SK-N-SH treated with all-trans-retinoic acid at 6 μM for 48 hours (cell line): ENCODE data around the gene DMAC2L.

Experiments
- ARNTL ChIP-seq: fragments of 450-650 bp; formaldehyde crosslinking; IDR thresholded peaks from 2 replicates; pipeline ENCODE4 v1.5.0; 2020; ENCODE audit warnings: low read depth, mild to moderate bottlenecking, moderate library complexity, borderline replicate concordance
- GLIS3 ChIP-seq: fragments of 250-450 bp; sonication (Bioruptor Pico); IDR thresholded peaks from 2 replicates; pipeline ENCODE4 v1.5.0; 2020; ENCODE audit warnings: mild to moderate bottlenecking, moderate library complexity
- OSR1 ChIP-seq: fragments of 250-450 bp; sonication (Bioruptor Pico); IDR thresholded peaks from 2 replicates; pipeline ENCODE4 v1.8.0; 2022; ENCODE audit warnings: moderate library complexity, mild to moderate bottlenecking, inconsistent platforms
- RARB ChIP-seq: fragments of 250-450 bp; sonication (Bioruptor Pico); IDR thresholded peaks from 2 replicates; pipeline ENCODE4 v1.8.0; 2021; ENCODE audit warnings: mild to moderate bottlenecking, moderate library complexity
- SNAI2 ChIP-seq: fragments of 250-450 bp; sonication (Bioruptor Pico); IDR thresholded peaks from 2 replicates; pipeline ENCODE4 v1.5.0; 2020; ENCODE audit warnings: mild to moderate bottlenecking, moderate library complexity
- ZC3H10 ChIP-seq: fragments of 250-450 bp; sonication (Bioruptor Pico); IDR thresholded peaks from 2 replicates; pipeline ENCODE4 v1.5.1; 2021; ENCODE audit warnings: mild to moderate bottlenecking, moderate library complexity
- ZFP3 ChIP-seq: fragments of 250-450 bp; sonication (Bioruptor Pico); IDR thresholded peaks from 2 replicates; pipeline ENCODE4 v1.5.0; 2020; ENCODE audit warnings: mild to moderate bottlenecking, moderate library complexity
- ZFP30 ChIP-seq: fragments of 450-650 bp; formaldehyde crosslinking; IDR thresholded peaks from 2 replicates; pipeline ENCODE4 v1.5.0; 2022; ENCODE audit warnings: mild to moderate bottlenecking, moderate library complexity
- ZNF70 ChIP-seq: fragments of 450-650 bp; formaldehyde crosslinking; IDR thresholded peaks from 2 replicates; pipeline ENCODE4 v1.5.0; 2020; ENCODE audit warnings: mild to moderate bottlenecking, moderate library complexity
- TF ChIP-seq, protein P1 (sequence below): fragments of 250-450 bp; sonication (Bioruptor Pico); IDR thresholded peaks from 2 replicates; pipeline ENCODE4 v1.8.0; 2020; ENCODE audit warnings: mild to moderate bottlenecking, moderate library complexity, borderline replicate concordance
- TF ChIP-seq, protein P2 (sequence below): fragments of 250-450 bp; sonication (Bioruptor Pico); IDR thresholded peaks from 2 replicates; pipeline ENCODE4 v1.5.1; 2020; ENCODE audit warnings: low read depth, mild to moderate bottlenecking, moderate library complexity

DNA sequence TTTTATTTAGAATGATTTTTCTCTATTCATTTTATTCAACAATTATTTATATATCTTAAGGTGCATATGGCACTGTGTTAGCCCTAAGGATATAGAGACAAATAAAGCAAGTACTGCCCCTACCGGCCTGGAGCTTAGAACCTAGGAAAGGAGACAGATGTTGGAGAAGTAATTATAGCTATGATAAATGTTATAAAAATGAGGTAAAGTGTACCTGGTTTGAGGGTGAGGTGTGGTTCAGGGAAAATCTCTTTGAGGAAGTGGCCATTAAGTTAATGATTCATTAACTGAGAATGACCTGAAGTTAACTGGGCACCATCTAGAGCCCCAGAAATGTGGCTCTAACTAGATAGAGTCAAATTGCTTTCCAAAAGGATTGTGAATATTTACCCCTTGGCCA lies 52.7 kb downstream of the DMAC2L start:
- TF ChIP-seq, protein P1, sequence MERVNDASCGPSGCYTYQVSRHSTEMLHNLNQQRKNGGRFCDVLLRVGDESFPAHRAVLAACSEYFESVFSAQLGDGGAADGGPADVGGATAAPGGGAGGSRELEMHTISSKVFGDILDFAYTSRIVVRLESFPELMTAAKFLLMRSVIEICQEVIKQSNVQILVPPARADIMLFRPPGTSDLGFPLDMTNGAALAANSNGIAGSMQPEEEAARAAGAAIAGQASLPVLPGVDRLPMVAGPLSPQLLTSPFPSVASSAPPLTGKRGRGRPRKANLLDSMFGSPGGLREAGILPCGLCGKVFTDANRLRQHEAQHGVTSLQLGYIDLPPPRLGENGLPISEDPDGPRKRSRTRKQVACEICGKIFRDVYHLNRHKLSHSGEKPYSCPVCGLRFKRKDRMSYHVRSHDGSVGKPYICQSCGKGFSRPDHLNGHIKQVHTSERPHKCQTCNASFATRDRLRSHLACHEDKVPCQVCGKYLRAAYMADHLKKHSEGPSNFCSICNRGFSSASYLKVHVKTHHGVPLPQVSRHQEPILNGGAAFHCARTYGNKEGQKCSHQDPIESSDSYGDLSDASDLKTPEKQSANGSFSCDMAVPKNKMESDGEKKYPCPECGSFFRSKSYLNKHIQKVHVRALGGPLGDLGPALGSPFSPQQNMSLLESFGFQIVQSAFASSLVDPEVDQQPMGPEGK = no peak
- TF ChIP-seq ZFP3 (CRISPR knock-in tag) (no peak), SNAI2 (CRISPR knock-in tag) (no peak), ARNTL (CRISPR knock-in tag) (no peak), ZC3H10 (no peak), ZFP30 (no peak), RARB (CRISPR knock-in tag) (no peak), ZNF70 (no peak), GLIS3 (no peak), OSR1 (CRISPR knock-in tag) (no peak)
- TF ChIP-seq, protein P2, sequence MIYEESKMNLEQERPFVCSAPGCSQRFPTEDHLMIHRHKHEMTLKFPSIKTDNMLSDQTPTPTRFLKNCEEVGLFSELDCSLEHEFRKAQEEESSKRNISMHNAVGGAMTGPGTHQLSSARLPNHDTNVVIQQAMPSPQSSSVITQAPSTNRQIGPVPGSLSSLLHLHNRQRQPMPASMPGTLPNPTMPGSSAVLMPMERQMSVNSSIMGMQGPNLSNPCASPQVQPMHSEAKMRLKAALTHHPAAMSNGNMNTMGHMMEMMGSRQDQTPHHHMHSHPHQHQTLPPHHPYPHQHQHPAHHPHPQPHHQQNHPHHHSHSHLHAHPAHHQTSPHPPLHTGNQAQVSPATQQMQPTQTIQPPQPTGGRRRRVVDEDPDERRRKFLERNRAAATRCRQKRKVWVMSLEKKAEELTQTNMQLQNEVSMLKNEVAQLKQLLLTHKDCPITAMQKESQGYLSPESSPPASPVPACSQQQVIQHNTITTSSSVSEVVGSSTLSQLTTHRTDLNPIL (CRISPR knock-in tag) = no peak
